Anterior cingulate cortex (tissue), 58 donors: Measurements from ENCODE around the gene HOXB1.

Experiments
- DNase-seq, 58 donors: peaks; one replicate each; lab custom pipeline; 2025; lab: John Stamatoyannopoulos, UW

The HOXB1 gene

GRCh38 chr17:48530887-48531272, at the start of gene HOXB1:
HOXB1 (minus strand) TSS chr17:48531011; CDS start chr17:48530904, 107 bp downstream.
- DNase-seq: no peak

GRCh38 chr17:48579760-48580554, 49.1 kb upstream of the HOXB1 start:
- no peak for DNase-seq

- DNase-seq: no peak
Measured at GRCh38 chr17:48579471-48579759, 48.6 kb upstream of the HOXB1 start.

GRCh38 chr17:48578616-48579470, 48.0 kb upstream of the HOXB1 start:
- DNase-seq: no peak

DNA sequence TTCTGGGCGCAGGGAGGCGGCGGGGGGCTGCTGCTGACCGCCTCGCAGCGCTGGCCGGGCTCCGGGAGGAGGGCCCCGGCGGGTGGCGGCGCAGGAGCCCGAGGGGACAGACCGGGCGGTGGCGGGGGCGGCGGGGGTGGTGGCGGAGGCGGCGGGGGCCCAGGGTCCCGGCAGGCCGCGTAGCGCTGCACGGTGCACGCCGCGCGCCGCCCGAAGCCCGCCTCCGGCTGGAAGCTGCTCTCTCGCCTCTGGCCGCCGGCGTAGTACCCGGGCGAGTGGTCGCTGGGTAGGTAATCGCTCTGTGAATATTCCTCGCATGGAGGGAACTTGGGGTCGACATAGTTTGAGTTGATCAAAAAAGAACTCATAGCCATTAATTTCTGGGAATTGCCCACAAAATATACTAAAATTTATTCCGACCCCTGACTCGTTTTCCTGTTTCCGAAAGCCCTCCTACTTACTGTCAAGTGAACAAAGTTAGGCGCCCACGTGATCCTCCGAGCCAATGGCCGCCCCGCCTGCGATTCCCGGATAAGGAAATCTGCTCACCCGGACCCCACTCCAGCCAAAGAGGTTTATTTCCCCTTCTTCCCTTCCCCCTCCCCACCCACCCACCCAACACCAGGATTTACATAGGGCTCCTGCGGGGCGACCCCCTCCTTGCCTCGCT, 47.3 kb upstream of the HOXB1 start, which contains the start of gene HOXB4:
Gene HOXB4 (minus strand): TSS at position 405 of the 670 bp plus-strand sequence. CDS start 31 bp downstream, at position 374.
- DNase-seq: peak in 1 of 58 donors; percentile 2

DNA sequence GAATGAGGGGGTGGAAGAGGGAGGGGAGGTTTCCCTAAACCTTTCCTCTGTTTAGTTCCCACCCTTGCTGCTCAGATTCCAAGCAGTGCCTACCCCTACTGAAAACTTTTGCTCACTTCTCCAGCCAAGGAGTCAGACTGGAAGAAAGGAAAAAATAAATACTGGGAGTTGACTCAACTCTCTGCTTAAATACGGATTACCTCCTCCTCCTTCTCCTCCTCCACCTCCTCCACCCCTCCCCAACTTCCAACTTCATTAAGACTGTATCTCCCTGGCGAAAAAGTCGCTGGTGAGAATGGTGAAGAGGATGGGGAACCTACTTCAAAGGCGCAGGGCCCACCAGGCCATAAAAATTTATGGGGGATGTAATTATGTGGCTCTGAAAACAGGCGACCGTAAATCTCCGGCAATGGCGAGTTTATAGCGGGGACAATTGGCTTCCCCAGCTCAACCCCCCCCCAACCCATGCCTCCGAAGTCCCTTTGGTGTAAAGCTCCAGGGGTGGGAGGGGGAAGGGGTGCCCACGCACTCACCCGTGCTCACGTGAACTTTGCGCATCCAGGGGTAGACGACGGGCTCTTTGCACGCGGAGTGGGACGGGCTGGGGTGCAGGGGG, 46.6 kb upstream of the HOXB1 start:
- DNase-seq: no peak

DNA sequence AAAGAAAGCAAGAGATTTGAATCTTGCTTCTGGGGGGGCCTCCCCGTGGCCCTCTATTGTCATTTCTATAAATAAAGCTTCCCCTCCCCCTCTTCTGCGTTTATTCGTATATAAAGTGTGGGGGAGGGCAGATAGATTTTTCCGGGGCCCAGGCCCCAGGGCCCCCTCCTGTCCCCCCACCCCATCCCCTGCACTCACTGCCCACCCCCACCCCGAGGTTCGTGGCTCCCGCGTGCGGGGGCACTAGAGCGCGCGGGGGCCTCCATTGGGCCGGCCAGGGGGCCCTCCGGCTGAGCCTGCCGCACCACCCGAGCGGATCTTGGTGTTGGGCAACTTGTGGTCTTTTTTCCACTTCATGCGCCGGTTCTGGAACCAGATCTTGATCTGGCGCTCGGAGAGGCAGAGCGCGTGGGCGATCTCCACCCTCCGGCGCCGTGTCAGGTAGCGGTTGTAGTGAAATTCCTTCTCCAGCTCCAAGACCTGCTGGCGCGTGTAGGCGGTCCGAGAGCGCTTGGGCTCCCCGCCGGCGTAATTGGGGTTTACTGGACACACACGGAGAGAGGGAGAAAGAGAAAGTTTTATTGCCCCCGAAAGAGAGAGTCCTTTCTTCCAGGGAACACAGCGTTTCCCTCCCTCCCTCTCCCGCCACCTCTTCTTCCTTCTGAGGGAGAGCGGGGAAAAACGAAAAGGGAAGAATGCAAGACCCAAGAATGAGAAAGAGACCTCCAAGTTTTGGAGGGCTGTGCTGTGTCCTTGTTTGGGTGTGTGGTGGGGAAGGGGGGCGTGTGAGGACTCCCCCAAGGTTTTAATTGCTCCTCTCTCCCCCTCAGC, 45.9 kb upstream of the HOXB1 start:
- DNase-seq: no peak

- DNase-seq: no peak
Measured at GRCh38 chr17:48575673-48576478, 45.1 kb upstream of the HOXB1 start.

DNA sequence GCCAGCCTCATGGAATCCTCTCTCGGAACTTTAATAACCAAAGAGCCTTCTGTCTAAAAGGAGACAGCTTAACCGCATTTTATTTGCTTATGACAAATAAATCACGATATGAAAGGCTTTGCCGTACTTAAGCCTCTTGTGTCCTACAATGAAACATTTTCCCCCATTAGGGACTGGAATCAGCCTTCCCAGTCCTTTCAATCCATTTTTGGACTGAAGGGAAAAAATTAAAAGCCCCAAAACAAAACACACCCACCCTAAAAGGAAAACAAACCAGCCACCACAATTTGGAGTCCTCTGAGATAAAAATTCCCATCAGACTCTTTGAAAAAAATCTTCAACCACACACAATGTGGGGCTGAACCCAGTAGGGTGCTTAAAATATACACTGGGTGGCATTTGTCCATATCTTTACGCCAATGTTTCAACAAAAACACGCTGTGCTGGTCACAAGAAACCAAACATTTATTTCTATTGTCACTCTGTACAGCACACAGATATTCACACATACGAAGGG, 44.3 kb upstream of the HOXB1 start:
- no peak for DNase-seq

- no peak for DNase-seq
Measured at GRCh38 chr17:48574505-48575065, 43.8 kb upstream of the HOXB1 start.

DNA sequence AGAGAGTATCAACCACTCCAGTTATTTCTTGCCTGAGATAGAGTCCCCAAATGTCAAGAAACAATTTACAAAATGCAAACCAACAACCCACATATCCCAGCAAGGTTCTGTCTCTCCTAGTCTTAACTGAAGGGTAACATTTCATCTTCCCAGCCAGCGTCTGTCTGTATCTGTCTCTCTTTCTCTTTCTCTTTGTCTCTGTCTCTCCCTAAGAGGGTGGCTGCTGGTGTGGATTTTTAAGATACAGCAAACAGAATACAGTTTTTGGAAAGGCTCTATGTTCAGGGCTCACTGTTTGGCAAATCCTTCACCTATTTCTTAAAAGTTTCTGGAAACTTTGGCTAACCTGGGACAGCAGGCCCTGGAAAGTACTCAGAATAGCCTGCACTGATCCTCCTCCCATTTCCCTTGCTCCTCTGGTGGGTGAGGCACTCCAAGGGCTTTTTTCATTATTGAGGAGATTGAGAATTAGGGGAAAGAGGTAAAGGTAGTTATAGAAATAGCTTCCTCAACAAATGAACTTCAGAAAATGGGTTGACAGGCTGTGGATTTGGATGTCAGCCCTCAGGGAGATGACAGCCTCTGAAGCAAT, 41.1 kb upstream of the HOXB1 start:
- no peak for DNase-seq

DNA sequence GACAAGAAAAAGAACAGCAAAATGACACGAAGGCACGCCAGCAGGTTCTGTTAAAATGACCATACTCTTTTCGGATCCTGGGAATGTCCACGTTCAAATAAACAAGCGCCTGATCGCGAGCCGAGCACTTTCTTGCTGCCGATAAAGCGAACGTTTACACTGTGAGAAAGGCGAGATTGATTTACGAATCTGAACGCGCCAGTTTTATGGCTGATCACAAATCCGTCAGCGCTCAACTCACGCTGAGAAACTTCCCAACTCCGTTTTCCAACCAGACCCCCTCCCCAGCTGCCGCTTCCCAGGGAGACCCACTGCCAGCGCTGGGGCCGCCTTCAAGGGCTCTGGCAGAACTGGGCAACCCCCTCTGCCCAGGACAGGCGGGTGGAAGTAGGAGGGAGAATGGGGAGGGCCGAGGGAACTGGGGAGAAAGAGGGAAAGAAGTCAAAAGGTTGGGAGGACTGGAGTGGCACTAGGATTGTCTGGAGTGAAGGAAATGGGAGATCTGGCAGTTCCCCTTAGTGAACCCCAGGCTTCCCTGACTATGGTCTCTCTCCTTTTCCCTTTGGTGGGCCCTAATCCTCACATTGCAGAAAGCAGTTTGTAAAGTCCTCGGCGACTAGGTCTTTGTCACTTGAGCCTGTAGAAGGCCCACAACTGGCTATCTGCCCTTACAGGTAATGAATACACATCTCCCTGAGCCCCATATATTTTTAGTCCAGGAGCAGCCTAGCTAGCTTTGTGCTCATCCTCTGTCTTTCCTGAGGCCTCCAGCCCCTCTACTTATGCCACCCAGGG, 40.4 kb upstream of the HOXB1 start:
- DNase-seq: no peak

- no peak for DNase-seq
Measured at GRCh38 chr17:48570325-48571023, 39.7 kb upstream of the HOXB1 start.

DNA sequence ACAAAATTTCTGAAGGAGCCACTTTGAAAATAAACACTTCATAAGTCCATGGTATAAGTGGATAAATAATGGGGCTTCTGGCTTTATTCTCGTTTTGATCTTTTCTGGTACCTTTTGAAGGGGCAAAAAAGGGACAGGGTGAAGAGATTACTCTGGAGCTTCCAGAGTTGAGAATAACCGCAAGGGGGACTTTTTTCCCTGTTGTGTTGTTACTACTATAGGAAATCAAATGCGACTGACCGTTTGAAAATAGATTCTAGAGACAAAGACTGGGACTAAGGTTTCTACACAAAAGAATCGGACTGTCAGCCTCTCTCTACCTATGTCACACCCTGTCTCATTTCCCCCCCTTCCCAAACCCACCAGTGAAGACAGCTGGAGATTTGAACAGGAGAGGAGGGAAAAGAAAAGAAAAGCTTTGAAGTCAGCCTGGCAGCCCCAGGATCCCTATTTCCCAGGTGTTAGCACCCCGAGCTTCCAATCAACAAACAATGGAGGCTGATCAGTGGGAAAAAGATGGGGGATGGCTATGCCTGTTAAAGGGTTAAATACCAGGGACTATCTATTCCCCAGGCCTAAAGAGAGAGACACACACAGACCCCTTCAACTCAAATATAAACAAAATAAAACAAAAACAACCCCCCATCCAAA, 39.0 kb upstream of the HOXB1 start:
- DNase-seq: no peak

- DNase-seq: no peak
Measured at GRCh38 chr17:48569240-48569582, 38.4 kb upstream of the HOXB1 start.
